ACC112 (cell line): ENCODE results near the gene RARB.

ENCODE experiments used
- H2AFZ ChIP-seq: fragments of 200-600 bp; sonication (generic); one replicate; pipeline ENCODE4 v1.6.0; 2017; ENCODE audit warnings: antibody characterized with exemption, low read length; ENCODE audit not compliant: unreplicated experiment
- H3K27ac ChIP-seq: fragments of 200-600 bp; sonication (generic); 2 replicates; pipeline ENCODE4 v1.5.1; 2014; ENCODE audit warnings: low read depth, mild to moderate bottlenecking, antibody characterized with exemption, low read length, moderate library complexity
- H3K27me3 ChIP-seq: fragments of 200-600 bp; sonication (generic); 2 replicates; pipeline ENCODE4 v1.6.1; 2014; ENCODE audit warnings: mild to moderate bottlenecking, antibody characterized with exemption, low read length, moderate library complexity, mixed read lengths; ENCODE audit not compliant: insufficient read depth
- H3K36me3 ChIP-seq: fragments of 200-600 bp; sonication (generic); 2 replicates; pipeline ENCODE4 v1.6.1; 2016; ENCODE audit warnings: mild to moderate bottlenecking, antibody characterized with exemption, low read length, moderate library complexity, mixed read lengths; ENCODE audit not compliant: insufficient read depth
- H3K4me1 ChIP-seq: fragments of 200-600 bp; sonication (generic); one replicate; pipeline ENCODE4 v1.6.1; 2016; ENCODE audit warnings: low read length, mixed read lengths; ENCODE audit not compliant: insufficient read depth, unreplicated experiment, control insufficient read depth
- H3K4me3 ChIP-seq: fragments of 200-600 bp; sonication (generic); 2 replicates; pipeline ENCODE4 v1.5.1; 2014; ENCODE audit warnings: mild to moderate bottlenecking, low read depth, low read length
- H3K79me2 ChIP-seq: fragments of 200-600 bp; sonication (generic); one replicate; pipeline ENCODE4 v1.6.0; 2016; ENCODE audit warnings: low read length; ENCODE audit not compliant: control insufficient read depth, unreplicated experiment, insufficient read depth

Gene RARB

GRCh38 chr3:25565807-25566206 lies 137.7 kb downstream of the RARB start:
- Histone ChIP-seq H3K4me1 (no peaks in the 10 kb centered on the region), H3K79me2 (no peaks in the 10 kb centered on the region), H3K27ac (no peak overlapping the region), H3K4me3 (no peak overlapping the region), H2AFZ (no peak overlapping the region), H3K36me3 (no peaks in the 10 kb centered on the region), H3K27me3 (no peaks in the 10 kb centered on the region)

- H3K27me3 ChIP-seq: no peaks in the 10 kb centered on the region
- no peaks in the 10 kb centered on the region for H3K79me2 ChIP-seq
- H3K27ac ChIP-seq: no peak overlapping the region
- no peak overlapping the region for H2AFZ ChIP-seq
- no peaks in the 10 kb centered on the region for H3K36me3 ChIP-seq
- H3K4me3 ChIP-seq: no peak overlapping the region
- no peaks in the 10 kb centered on the region for H3K4me1 ChIP-seq
Observed at GRCh38 chr3:25566358-25566920, 138.4 kb downstream of the RARB start.

GRCh38 chr3:25567388-25567787 lies 139.3 kb downstream of the RARB start:
- Histone ChIP-seq H3K27me3 (no peaks in the 10 kb centered on the region), H3K36me3 (no peaks in the 10 kb centered on the region), H3K79me2 (no peaks in the 10 kb centered on the region), H3K4me1 (no peaks in the 10 kb centered on the region), H3K4me3 (no peak overlapping the region), H3K27ac (no peak overlapping the region), H2AFZ (no peak overlapping the region)

GRCh38 chr3:25567806-25568524 lies 139.9 kb downstream of the RARB start:
- Histone ChIP-seq H3K27me3 (no peaks in the 10 kb centered on the region), H2AFZ (no peak overlapping the region), H3K4me3 (no peak overlapping the region), H3K36me3 (no peaks in the 10 kb centered on the region), H3K27ac (no peak overlapping the region), H3K4me1 (peaks cover 2% of the 10 kb centered on the region), H3K79me2 (no peaks in the 10 kb centered on the region)

- no peak overlapping the region for H3K27ac ChIP-seq
- H3K36me3 ChIP-seq: no peaks in the 10 kb centered on the region
- H3K4me1 ChIP-seq: peaks cover 9% of the 10 kb centered on the region
- H2AFZ ChIP-seq: no peak overlapping the region
- H3K27me3 ChIP-seq: no peaks in the 10 kb centered on the region
- H3K79me2 ChIP-seq: no peaks in the 10 kb centered on the region
- H3K4me3 ChIP-seq: no peak overlapping the region
Observed at GRCh38 chr3:25568525-25569078, 140.5 kb downstream of the RARB start.

- Histone ChIP-seq H2AFZ (no peak overlapping the region), H3K79me2 (no peaks in the 10 kb centered on the region), H3K27me3 (no peaks in the 10 kb centered on the region), H3K4me1 (peaks cover 13% of the 10 kb centered on the region), H3K36me3 (no peaks in the 10 kb centered on the region), H3K4me3 (no peak overlapping the region), H3K27ac (no peak overlapping the region)
Observed at GRCh38 chr3:25571285-25571684, 143.2 kb downstream of the RARB start.

- Histone ChIP-seq H3K4me1 (peaks cover 13% of the 10 kb centered on the region), H3K79me2 (no peaks in the 10 kb centered on the region), H3K27ac (no peak overlapping the region), H3K36me3 (no peaks in the 10 kb centered on the region), H3K4me3 (no peak overlapping the region), H2AFZ (no peak overlapping the region), H3K27me3 (no peaks in the 10 kb centered on the region)
Observed at GRCh38 chr3:25572336-25572735, 144.3 kb downstream of the RARB start.

- Histone ChIP-seq H3K36me3 (no peaks in the 10 kb centered on the region), H2AFZ (peak overlapping the region; percentile 84), H3K27me3 (no peaks in the 10 kb centered on the region), H3K4me3 (no peak overlapping the region), H3K4me1 (peaks cover 13% of the 10 kb centered on the region), H3K79me2 (no peaks in the 10 kb centered on the region), H3K27ac (peak overlapping the region; percentile 67)
Observed at GRCh38 chr3:25572919-25573385, 144.9 kb downstream of the RARB start.

- no peaks in the 10 kb centered on the region for H3K79me2 ChIP-seq
- H3K36me3 ChIP-seq: no peaks in the 10 kb centered on the region
- no peak overlapping the region; the same call in 1 of the 2 replicates for H3K4me3 ChIP-seq
- peak overlapping the region; percentile 84 for H2AFZ ChIP-seq
- no peaks in the 10 kb centered on the region for H3K27me3 ChIP-seq
- H3K27ac ChIP-seq: peak overlapping the region; percentile 67
- peaks cover 13% of the 10 kb centered on the region for H3K4me1 ChIP-seq
Observed at GRCh38 chr3:25573386-25574171, 145.5 kb downstream of the RARB start.

GRCh38 chr3:25574172-25574765 lies 146.2 kb downstream of the RARB start:
- H3K36me3 ChIP-seq: no peaks in the 10 kb centered on the region
- 0 out of 2 replicates have a peak overlapping the region, but pooled peaks have one; percentile 67 for H3K27ac ChIP-seq
- no peaks in the 10 kb centered on the region for H3K27me3 ChIP-seq

More at GRCh38 chr3:25574172-25574765, 146.2 kb downstream of the RARB start:
- no peaks in the 10 kb centered on the region for H3K79me2 ChIP-seq
- H2AFZ ChIP-seq: peak overlapping the region; percentile 84
- peaks cover 13% of the 10 kb centered on the region for H3K4me1 ChIP-seq
- no peak overlapping the region for H3K4me3 ChIP-seq
